Activated T-cell treated with anti-CD3 and anti-CD28 coated beads, Interleukin-2, amount 50 U/mL, for 72 hours (primary cell): ENCODE data around the gene PRKCE. TPM values are rescaled to one million over a fixed set of nuclear protein-coding genes. Genes with fewer than 3 reads are reported as not detected.

Experiments
- ATAC-seq, 2 donors: fragments of 150-1000 bp; cut with Tn5 transposase; replicated peaks in 1 of 2; 2 replicates each; pipeline ENCODE4 v1.10.0; 2021; ENCODE audit warnings: moderate library complexity in 2 of 2, mild to moderate bottlenecking in 1 of 2
- DNase-seq, 2 donors: peaks; one replicate each; pipeline ENCODE4 v3.0.0; 2021 to 2022; ENCODE audit warnings: mixed read lengths in 1 of 2
- H3K27ac Mint-ChIP-seq: one replicate; pipeline ENCODE4 v1.8.0; 2022; ENCODE audit warnings: mild to moderate bottlenecking, moderate library complexity, mixed read lengths
- H3K27me3 Mint-ChIP-seq: one replicate; pipeline ENCODE4 v1.8.0; 2022; ENCODE audit warnings: low read depth, mixed read lengths
- H3K36me3 Mint-ChIP-seq, 2 donors: one replicate each; pipeline ENCODE4 v1.8.0; 2022; ENCODE audit warnings: mixed read lengths in 2 of 2, mild to moderate bottlenecking in 1 of 2; ENCODE audit not compliant: insufficient read depth in 2 of 2
- H3K4me1 Mint-ChIP-seq: one replicate; pipeline ENCODE4 v1.8.0; 2022; ENCODE audit warnings: low read depth, mixed read lengths
- H3K4me3 Mint-ChIP-seq, 2 donors: one replicate each; pipeline ENCODE4 v1.8.0; 2022; ENCODE audit warnings: mild to moderate bottlenecking in 2 of 2, mixed read lengths in 2 of 2, moderate library complexity in 2 of 2
- H3K9me3 Mint-ChIP-seq, 2 donors: one replicate each; pipeline ENCODE4 v1.8.0; 2022; ENCODE audit warnings: mixed read lengths in 2 of 2
- total RNA-seq, 2 donors: library from RNA; stranded (reverse); gene quantifications; one replicate each; pipeline ENCODE4 v1.2.3, GENCODE V29; 2022

The PRKCE gene
- total RNA-seq, 2 donors from 2014 or later, result 19.3 to 35.3 TPM

GRCh38 chr2:45732436-45732835, 81.0 kb downstream of the PRKCE start:
- no peaks in the 10 kb centered on the region for H3K27me3 Mint-ChIP-seq
- H3K36me3 Mint-ChIP-seq, result no peaks in the 10 kb centered on the region
- no peaks in the 10 kb centered on the region for H3K9me3 Mint-ChIP-seq
- no peak overlapping the region for H3K4me3 Mint-ChIP-seq
- ATAC-seq (no peak), DNase-seq (no peak)
- H3K27ac Mint-ChIP-seq, result no peak overlapping the region
- H3K4me1 Mint-ChIP-seq, result no peaks in the 10 kb centered on the region

GRCh38 chr2:45732946-45733345, 81.5 kb downstream of the PRKCE start:
- Mint-ChIP-seq H3K36me3 (no peaks in the 10 kb centered on the region), H3K4me1 (no peaks in the 10 kb centered on the region), H3K9me3 (no peaks in the 10 kb centered on the region), H3K4me3 (no peak overlapping the region), H3K27ac (no peak overlapping the region), H3K27me3 (no peaks in the 10 kb centered on the region)
- ATAC-seq (no peak), DNase-seq (no peak)

GRCh38 chr2:45734336-45734735, 82.9 kb downstream of the PRKCE start:
- no peak for ATAC-seq
- peaks cover under 1% of the 10 kb centered on the region for H3K4me1 Mint-ChIP-seq
- H3K4me3 Mint-ChIP-seq, result no peak overlapping the region
- no peak for DNase-seq
- H3K27me3 Mint-ChIP-seq, result no peaks in the 10 kb centered on the region
- no peaks in the 10 kb centered on the region for H3K36me3 Mint-ChIP-seq
- H3K27ac Mint-ChIP-seq, result no peak overlapping the region
- no peaks in the 10 kb centered on the region for H3K9me3 Mint-ChIP-seq

- peaks cover 4% of the 10 kb centered on the region for H3K4me1 Mint-ChIP-seq
- no peak overlapping the region for H3K4me3 Mint-ChIP-seq
- no peak for ATAC-seq
- no peaks in the 10 kb centered on the region for H3K27me3 Mint-ChIP-seq
- H3K9me3 Mint-ChIP-seq, result no peaks in the 10 kb centered on the region
- H3K36me3 Mint-ChIP-seq, result no peaks in the 10 kb centered on the region
- H3K27ac Mint-ChIP-seq, result no peak overlapping the region
- no peak for DNase-seq
These were observed 83.5 kb downstream of the PRKCE start for GRCh38 chr2:45734952-45735351.

GRCh38 chr2:45736757-45737704, 85.6 kb downstream of the PRKCE start:
- ATAC-seq (no peak), DNase-seq (no peak)
- Mint-ChIP-seq H3K27me3 (no peaks in the 10 kb centered on the region), H3K9me3 (no peaks in the 10 kb centered on the region), H3K27ac (no peak overlapping the region), H3K4me1 (peaks cover 4% of the 10 kb centered on the region), H3K4me3 (no peak overlapping the region), H3K36me3 (no peaks in the 10 kb centered on the region)

- Mint-ChIP-seq H3K4me3 (no peak overlapping the region), H3K4me1 (peaks cover 4% of the 10 kb centered on the region), H3K27ac (no peak overlapping the region), H3K36me3 (no peaks in the 10 kb centered on the region), H3K27me3 (no peaks in the 10 kb centered on the region), H3K9me3 (no peaks in the 10 kb centered on the region)
- ATAC-seq (peak; percentile 39 to 60), DNase-seq (peak; percentile 12 to 16)
These were observed 88.5 kb downstream of the PRKCE start for GRCh38 chr2:45739796-45740485.

GRCh38 chr2:45741161-45741850, 89.8 kb downstream of the PRKCE start:
- Mint-ChIP-seq H3K27ac (no peak overlapping the region), H3K27me3 (no peaks in the 10 kb centered on the region), H3K9me3 (no peaks in the 10 kb centered on the region), H3K4me3 (no peak overlapping the region), H3K36me3 (no peaks in the 10 kb centered on the region), H3K4me1 (peaks cover 4% of the 10 kb centered on the region)
- no peak for ATAC-seq
- DNase-seq, result no peak

- Mint-ChIP-seq H3K36me3 (peaks cover 1 to 5% of the 10 kb centered on the region in 2 donors), H3K27me3 (no peaks in the 10 kb centered on the region), H3K4me3 (no peak overlapping the region), H3K9me3 (peaks cover 8 to 9% of the 10 kb centered on the region in 2 donors), H3K27ac (no peak overlapping the region), H3K4me1 (peaks cover 4% of the 10 kb centered on the region)
- DNase-seq (no peak), ATAC-seq (no peak)
These were observed 92.3 kb downstream of the PRKCE start for GRCh38 chr2:45743531-45744396.

GRCh38 chr2:45745231-45745630, 93.8 kb downstream of the PRKCE start:
- Mint-ChIP-seq H3K27ac (no peak overlapping the region), H3K4me3 (no peak overlapping the region), H3K27me3 (no peaks in the 10 kb centered on the region), H3K36me3 (peaks cover 1 to 5% of the 10 kb centered on the region in 2 donors), H3K9me3 (peaks cover 8 to 9% of the 10 kb centered on the region in 2 donors), H3K4me1 (peaks cover 11% of the 10 kb centered on the region)
- ATAC-seq, result no peak
- no peak for DNase-seq

- Mint-ChIP-seq H3K4me1 (peaks cover 24% of the 10 kb centered on the region), H3K27ac (no peak overlapping the region), H3K9me3 (peaks cover 8 to 9% of the 10 kb centered on the region in 2 donors), H3K4me3 (no peak overlapping the region), H3K27me3 (no peaks in the 10 kb centered on the region), H3K36me3 (peaks cover 1 to 5% of the 10 kb centered on the region in 2 donors)
- no peak for DNase-seq
- no peak for ATAC-seq
These were observed 95.4 kb downstream of the PRKCE start for GRCh38 chr2:45746888-45747287.

- Mint-ChIP-seq H3K36me3 (peaks cover 1 to 5% of the 10 kb centered on the region in 2 donors), H3K4me1 (peaks cover 24% of the 10 kb centered on the region), H3K9me3 (peaks cover 8 to 9% of the 10 kb centered on the region in 2 donors), H3K4me3 (no peak overlapping the region), H3K27ac (no peak overlapping the region), H3K27me3 (no peaks in the 10 kb centered on the region)
- DNase-seq, result no peak
- ATAC-seq, result no peak
These were observed 95.9 kb downstream of the PRKCE start for GRCh38 chr2:45747363-45747762.

- Mint-ChIP-seq H3K9me3 (peaks cover 8 to 9% of the 10 kb centered on the region in 2 donors), H3K27me3 (no peaks in the 10 kb centered on the region), H3K4me1 (peaks cover 24% of the 10 kb centered on the region), H3K36me3 (peaks cover 1 to 5% of the 10 kb centered on the region in 2 donors), H3K27ac (no peak overlapping the region), H3K4me3 (no peak overlapping the region)
- ATAC-seq (no peak), DNase-seq (no peak)
These were observed 96.8 kb downstream of the PRKCE start for GRCh38 chr2:45748239-45748638.
